HG03280 (cell line): Measurements from ENCODE around the gene SEC24D.
"Not testable (repeated sequence)": the region's sequence is repeated elsewhere in the genome, so short reads cannot be mapped to it uniquely, and the experiment has no call there.

Experiments
- ATAC-seq: cut with Tn5 transposase; IDR thresholded peaks from one replicate; pipeline ENCODE4 v1.9.1; 2021; ENCODE audit warnings: mild to moderate bottlenecking, moderate library complexity; ENCODE audit not compliant: unreplicated experiment

The SEC24D gene, protein sequence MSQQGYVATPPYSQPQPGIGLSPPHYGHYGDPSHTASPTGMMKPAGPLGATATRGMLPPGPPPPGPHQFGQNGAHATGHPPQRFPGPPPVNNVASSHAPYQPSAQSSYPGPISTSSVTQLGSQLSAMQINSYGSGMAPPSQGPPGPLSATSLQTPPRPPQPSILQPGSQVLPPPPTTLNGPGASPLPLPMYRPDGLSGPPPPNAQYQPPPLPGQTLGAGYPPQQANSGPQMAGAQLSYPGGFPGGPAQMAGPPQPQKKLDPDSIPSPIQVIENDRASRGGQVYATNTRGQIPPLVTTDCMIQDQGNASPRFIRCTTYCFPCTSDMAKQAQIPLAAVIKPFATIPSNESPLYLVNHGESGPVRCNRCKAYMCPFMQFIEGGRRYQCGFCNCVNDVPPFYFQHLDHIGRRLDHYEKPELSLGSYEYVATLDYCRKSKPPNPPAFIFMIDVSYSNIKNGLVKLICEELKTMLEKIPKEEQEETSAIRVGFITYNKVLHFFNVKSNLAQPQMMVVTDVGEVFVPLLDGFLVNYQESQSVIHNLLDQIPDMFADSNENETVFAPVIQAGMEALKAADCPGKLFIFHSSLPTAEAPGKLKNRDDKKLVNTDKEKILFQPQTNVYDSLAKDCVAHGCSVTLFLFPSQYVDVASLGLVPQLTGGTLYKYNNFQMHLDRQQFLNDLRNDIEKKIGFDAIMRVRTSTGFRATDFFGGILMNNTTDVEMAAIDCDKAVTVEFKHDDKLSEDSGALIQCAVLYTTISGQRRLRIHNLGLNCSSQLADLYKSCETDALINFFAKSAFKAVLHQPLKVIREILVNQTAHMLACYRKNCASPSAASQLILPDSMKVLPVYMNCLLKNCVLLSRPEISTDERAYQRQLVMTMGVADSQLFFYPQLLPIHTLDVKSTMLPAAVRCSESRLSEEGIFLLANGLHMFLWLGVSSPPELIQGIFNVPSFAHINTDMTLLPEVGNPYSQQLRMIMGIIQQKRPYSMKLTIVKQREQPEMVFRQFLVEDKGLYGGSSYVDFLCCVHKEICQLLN

DNA sequence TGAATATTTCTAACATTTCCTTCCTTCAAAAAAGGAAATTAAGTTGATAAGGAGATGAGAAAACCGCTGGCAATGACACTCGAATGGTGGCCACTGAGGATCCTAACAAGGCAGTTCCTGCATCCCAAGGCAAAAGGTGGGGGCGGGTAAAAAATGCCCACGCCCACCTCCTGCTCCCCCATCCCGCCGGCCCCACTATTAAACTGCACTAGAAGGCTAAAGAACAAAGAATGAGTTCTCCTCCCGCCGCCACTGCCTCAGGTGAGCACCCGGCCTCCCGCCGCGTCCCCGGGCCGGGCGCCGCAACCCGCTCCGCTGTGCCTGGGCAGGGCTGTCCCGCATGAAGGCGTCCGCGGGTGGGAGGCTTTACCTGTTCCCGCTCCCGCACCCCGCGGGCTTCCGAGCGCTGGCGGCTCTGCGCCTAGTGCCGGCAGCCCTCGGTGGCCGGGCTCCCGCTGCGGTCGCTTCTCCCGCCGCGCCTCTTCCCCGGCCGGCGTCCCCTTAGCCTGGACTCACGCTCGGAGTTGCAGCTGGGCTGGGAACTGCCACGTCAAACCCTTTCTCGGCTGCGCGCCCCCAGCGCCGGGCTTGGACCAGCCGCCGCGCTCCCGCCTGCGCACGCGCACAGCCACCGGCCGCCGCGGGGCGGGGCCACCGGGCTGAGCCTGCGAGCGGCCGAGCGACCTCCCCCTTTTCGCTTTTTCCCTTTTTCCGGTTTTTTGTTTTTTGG lies at the start of gene SEC24D:
TSS of gene SEC24D (minus strand) at position 556 of the 730 bp plus-strand sequence. CDS start 2,430 bp downstream, outside the sequence.
- peak; percentile 68 for ATAC-seq

DNA sequence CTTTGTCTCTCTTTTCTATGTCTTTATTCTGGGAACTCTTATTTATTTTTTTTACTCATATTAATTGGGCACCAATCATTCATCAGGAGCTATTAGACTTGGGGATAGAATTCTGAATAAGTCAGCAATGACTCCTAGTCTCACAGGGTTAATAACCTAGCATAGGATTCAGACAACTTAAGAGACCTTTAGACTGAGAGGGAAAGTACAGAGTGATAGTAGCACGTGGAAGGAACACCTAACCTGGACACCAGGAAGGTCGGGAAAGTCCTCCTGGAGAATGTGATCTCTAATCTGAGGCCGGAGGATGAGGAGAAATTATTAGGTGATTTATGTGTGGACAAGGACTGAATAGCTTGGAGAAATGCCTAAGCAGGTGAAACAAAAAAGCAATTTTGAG lies 48.8 kb upstream of the SEC24D start:
- ATAC-seq = no peak

DNA sequence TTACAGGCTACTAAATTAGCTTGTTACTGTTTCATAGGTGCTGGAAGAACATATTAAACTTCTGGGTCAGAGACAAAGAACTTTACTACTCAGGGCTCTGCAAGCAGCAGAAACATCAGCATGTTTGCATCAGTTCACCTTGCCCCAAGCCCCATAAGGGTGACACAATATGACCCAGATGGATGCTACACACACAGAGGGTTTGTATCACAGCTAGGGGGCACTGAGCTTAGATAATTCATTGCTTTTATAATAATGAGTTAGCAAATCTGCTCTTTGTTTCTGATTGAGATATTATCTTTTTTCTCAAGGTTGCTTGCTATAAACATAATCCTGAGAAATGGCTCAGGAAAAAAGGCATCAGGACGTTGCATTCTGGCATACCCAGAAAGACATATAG lies 47.9 kb upstream of the SEC24D start:
- ATAC-seq = no peak

DNA sequence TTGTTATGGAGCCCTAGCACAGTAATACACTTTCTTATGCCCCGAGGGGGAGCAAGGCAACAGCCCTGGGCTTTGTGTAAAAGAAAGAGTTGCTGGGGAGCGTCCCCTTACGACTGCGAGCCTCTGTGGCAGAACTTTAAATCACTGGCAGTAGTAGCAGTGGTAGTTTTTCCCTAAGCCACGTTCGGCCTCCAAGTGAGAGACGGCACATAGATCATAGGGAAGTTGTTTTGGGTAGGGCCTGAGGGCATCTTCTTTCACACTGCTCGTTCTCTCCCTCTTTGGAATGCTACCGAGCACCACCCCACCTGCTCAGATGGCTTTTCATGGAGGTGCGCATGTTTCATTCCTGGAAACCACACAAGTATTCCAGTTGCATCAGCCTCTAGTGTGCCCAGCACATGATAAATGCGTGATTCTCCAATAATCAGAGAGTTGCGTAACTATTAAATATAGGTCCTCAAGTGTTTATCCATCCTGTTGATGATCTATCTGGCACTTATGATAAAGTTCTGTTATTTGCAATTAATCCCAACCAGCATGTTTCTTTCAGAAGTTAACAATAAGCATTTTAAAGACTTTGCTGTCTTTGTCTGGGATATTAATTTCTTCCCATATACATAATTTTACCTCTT lies 45.7 kb upstream of the SEC24D start:
- no peak for ATAC-seq

DNA sequence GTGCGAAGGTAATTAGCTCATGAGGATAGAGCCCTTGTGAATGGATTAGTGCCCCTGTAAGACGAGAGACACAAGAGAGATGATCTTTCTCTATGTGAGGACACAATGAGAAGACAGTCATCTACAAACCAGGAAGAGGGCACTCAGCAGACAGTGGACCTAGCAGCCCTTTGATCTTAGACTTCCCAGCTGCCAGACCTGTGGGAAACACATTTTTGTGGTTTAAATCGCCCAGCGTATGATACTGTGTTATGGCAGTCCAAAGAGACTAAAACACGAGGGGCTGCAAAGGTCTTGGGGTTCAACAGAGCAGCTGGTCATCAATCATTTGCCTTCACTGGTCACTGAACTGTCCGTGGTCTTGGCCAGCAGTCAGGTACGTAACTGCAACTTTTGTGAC lies 43.5 kb upstream of the SEC24D start:
- no peak for ATAC-seq

DNA sequence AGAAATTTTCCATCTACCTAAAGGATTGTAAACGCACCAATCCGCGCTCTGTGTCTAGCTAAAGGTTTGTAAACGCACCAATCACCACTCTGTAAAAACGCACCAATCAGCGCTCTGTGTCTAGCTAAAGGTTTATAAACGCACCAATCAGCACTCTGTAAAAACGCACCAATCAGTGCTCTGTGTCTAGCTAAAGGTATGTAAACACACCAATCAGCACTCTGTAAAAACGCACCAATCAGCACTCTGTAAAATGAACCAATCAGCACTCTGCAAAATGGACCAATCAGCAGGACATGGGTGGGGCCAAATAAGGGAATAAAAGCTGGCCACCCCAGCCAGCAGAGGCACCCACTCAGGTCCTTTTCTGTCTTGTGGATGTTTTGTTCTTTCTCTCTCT lies 42.6 kb upstream of the SEC24D start:
- ATAC-seq = not testable (repeated sequence)

DNA sequence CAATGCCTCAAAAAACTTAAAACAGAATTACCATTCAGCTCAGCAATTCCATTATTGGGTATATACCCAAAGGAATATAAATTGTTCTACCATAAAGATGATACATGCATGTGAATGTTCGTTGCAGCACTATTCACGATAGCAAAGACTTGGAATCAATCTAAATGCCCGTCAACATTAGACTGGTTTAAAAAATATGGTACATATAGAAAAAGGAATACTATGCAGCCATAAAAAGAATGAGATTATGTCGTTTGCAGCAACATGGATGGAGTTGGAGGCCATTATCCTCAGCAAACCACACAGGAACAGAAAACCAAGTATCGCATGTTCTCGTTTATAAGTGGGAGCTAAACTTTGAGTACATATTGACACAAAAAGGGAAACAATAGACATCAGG lies 41.9 kb upstream of the SEC24D start:
- ATAC-seq = no peak

DNA sequence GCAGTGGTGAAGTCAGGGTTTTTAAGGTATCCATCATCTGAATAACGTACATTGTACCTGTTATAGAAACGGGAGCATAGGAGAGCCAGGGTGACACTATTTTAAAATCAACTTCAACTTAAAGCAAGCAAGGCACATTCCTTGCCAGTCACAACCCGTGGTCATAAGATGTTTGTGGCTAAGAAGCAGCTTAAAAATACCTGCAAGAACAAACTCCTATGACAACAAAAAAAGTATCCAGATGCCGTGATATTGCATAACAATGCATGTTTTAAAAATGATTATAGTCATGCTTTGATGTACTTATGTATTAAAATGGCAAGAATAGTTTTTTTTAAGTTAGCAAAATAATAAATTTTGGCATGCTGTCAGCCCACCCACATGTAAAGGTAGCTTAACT lies 36.3 kb upstream of the SEC24D start:
- no peak for ATAC-seq

DNA sequence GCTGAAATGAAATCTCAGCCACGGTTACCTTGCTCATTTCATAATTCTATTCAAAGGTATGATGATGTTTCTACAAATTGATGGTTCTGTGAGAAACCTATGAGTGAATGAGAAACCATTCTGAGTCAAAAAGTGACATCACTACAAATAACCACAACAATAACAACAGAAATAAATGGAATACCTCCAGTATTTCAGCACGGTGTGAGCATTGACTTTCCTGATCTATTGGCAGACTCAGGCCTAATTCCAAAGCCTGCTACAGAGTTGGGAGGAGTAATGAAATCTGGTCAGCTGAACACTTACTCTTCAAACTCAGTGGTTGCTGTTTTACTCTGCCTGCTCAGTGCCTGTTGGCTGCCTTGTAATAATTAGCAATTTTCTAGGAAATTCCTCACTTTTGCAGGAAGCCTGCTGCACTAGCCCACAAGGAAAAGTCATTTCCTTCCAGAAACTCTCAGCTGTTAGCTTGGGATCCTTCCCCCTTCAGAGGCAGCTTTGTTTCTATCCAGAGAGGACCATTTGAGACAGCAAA lies 33.9 kb upstream of the SEC24D start:
- no peak for ATAC-seq

DNA sequence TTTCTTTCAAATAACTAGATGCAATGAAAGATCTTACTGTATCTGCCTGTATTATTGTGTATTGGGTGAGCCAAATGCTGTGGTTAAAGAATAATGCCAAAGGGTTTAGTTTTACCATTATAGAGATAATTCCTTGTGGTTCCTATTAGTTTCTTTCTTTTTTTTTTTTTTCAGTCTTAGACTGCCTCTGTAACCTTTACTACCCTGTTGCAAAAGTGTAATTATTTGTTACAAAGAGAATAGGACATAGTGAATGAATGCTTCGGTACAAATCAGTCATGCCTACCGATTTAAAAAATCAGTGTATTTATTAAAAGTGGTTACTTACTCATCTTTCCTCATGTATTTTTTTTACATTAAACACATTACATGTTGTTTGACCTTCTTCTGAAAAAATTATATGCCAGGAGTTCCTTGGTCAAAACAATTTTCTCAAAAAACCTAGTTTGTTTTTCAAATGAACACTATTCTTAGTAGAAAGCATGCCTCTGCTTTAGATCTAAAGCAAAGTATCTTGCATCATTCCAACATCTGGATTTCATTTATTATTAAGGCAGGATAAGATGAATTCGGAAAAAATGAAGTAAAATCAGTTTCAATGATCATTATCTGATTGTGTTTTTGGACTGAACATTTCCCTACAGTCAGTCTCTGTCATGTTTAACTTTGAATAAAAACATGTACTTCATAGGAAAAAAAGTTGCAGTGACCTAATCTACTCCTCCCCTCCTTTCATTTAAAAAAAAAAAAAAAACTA lies 31.6 kb upstream of the SEC24D start:
- ATAC-seq = no peak

DNA sequence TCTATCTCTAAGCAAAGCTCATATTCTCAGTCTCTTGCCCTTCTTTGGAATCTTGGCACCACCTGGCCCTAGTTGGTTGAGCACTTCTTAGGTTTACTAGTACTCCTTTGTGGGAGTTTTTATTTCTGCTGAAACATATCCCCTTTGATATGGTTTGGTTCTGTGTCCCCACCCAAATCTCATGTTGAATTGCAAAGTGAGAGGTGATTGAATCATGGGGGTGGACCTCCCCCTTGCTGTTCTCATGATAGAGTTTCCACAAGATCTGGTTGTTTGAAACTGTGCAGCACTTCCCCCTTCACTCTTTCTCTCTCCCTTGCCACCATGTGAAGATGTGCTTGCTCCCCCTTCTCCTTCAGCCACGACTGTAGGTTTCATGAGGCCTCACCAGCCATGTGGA lies 30.5 kb upstream of the SEC24D start:
- no peak for ATAC-seq

DNA sequence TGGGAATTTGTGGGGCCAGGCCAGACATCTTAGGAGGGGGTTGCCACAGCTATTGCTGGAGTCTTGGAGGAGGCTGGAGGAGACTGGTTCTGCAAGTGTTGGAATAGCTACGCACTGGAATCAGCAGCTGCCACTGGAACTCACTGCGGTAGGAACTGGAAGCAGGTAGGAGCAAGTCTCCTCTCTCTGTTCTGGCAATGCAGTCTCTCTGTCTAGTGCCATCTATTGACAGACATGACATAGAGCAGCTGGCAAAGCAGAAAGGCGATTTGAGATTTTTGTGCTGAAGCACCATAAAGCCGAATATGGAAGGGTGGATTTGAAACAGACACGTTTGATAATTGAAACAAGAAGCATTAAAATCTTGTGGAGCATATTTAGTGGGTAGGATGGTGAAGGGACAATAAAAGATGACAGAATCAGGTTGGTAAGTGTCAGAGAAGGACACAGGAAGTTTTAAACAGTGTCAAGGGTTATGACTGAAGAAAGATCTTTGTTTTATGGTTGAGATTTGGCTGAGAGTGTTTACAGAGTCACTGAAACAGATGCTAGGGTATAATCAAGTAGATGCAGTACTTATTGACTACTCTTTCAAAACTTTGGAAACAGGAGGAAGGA lies 29.3 kb upstream of the SEC24D start:
- ATAC-seq = peak; percentile 72

DNA sequence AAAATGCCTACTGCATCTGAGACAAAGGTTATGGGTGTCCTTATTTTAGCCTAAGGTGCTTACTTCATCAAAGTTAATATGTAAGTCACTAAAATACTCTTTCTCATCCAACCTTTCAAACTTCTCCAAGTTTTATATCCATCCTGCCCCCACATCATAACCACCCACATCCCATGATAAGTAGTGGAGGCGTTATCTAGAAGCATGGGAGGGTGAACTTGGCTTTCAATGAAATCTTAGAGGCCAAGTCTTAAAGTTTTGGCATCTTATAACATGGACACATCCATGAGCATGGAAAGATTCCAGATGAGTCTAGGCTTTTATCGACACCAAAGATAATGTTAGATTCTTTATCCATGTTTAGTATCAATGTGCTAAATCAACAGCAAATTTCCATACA lies 22.9 kb upstream of the SEC24D start:
- ATAC-seq = no peak

DNA sequence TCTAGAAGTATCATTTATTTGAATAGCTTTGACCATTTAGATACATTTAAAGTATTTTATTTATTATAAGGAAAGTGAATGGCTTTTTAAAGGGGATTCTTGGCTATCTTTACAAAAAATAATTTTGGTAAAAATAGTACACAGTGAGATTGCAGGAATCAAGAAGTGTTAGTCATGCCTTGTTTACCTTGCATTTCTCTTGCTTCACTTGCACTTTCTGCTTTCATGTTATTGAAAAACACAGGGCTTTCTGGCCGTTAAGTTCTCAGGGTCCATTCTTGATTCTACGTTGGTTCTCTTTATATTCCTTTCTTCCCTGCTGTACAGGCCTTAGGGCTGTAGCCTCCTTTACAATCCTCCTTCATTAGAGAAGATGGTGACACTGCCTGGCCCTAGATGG lies 21.8 kb upstream of the SEC24D start:
- ATAC-seq = no peak

DNA sequence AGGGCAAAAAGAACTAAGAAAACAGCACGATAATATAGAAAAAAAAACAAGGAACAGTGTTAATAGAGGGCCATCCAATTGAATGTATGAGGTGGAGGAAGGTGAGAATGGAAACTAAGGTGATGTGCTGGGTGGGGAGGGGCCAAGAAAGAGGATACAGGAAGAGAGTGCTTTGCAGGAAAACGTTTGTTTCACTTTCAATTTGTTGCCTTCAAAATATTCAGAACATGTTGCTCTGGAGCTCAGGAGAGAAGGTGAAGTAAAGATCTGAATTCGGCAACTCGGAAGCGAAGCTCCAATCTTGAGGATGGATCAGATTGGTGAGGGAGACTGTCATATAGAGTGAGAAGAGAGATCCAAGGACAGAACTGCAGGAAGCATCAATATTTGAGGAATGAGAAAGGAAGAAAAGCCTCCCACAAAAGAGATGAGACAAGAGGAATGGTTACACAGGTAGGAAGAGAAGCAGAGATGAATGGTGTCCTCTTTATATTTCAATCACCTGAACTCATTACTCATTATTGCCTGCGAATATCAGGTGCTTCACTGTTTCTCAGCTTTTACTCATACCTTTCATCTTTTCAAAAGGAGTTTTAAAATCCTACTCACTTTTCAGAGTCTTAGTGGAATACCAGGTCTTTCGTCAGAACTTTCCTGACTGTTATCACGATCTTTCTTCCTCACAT lies 14.7 kb upstream of the SEC24D start:
- ATAC-seq = peak; percentile 77

DNA sequence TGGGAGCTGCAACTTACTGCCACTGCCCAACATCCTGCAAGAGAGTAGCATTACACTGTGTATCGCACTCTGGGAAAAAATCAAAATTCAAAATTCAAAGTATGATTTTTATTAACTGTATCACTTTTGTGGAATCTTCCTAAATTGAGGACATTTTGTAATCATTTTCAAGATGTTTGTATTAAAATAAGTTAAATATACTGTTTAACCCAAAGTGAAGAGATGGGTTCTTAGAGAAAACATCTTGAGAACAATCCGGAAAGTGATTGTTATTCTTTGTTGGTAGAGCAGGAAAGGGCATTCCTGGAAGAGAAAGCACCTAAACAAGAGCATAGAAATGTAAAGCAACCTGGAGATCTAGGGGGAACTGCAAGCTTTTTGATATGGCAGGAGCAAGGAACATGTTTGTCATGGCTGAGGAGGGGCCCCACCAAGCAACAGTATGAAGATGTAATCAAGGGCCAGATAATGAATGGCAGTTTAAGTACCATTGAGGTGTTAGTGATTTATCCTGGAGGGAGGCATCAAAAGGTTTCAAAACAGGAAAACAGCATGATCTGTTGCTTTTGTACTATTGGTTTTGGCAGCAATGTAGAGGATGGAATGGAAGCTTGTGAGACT lies 14.1 kb upstream of the SEC24D start:
- ATAC-seq = no peak

DNA sequence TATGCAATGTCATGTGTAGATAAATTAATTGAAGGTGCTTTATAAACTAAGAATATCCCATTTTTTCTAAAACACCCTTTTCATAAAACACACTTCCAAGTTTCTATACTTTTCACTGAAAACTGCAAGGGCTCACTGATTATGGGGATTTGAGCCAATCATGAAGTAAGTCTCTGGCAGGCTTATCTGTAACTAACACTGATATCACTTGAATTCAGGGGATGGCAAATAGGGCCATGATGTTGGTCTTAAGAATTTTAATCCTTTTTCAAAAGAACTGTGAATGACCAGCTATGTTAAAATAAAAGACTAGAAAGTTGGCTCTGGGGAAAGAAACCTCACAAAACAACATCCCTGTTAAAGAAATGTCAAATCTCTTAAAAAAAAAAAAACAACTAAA lies 13.0 kb upstream of the SEC24D start:
- no peak for ATAC-seq

DNA sequence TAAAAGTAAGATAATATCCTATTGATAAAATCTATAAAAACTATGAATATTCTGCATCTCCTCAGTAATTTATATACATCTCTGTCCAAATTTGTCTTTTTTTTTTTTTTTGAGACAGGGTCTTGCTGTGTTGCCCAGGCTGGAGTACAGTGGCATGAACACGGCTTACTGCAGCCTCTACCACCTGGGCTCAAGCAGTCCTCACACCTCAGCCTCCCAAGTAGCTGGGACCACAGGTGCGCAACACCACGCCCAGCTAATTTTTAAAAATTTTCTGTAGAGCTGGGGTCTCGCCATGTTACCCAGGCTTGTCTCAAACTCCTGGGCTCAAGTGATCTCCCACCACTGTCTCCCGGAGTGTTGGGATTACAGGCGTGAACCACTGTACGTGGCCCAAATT lies 12.3 kb upstream of the SEC24D start:
- no peak for ATAC-seq
